ENCODE data around the gene SORL1. TPM values are rescaled to one million over a fixed set of nuclear protein-coding genes. Genes with fewer than 3 reads are reported as not detected.

The SORL1 gene
- total and polyA plus RNA-seq, 2 experiments from 2014 or later: 6.4 to 18.2 TPM

DNA sequence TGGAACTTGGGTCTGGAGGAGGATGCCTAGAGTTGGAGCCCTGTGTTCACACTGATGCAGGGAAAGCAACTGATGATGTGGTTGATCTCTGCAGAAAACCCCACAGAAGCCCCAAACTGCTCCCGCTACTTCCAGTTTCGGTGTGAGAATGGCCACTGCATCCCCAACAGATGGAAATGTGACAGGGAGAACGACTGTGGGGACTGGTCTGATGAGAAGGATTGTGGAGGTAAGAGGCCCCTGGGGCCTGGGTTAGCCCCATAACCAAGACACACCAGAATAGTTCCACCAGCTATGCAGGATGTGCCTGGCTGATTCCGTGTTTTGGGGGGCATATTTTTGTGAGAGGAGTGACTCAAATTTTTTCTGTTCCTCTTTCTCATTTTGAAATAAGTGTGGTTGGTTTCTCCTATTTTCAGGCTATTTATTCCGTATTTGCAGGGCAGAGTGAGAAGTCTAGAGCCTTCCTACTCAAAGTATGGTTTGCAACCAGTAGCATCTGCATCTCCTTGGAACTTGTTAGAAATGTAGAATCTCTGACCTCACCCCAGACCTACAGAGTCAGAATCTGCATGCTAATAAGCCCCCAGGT, 137.9 kb downstream of the SORL1 start:
- Histone ChIP-seq H3K36me3 (no peaks in the 10 kb centered on the region), H3K9me3 (ENCODE audit: low read depth) (no peaks in the 10 kb centered on the region), H3K27me3 (no peaks in the 10 kb centered on the region), H3K27ac (no peak overlapping the region), H3K4me3 (no peak overlapping the region), H3K4me1 (ENCODE audit: low read depth) (no peaks in the 10 kb centered on the region)
- TF ChIP-seq CTCF (IDR thresholded peaks at IDR 0.05; ENCODE audit: low read depth, low read length): no peak
- DNase-seq (ENCODE audit: low read depth in 1 of 2, low spot score in 1 of 2): no peak

DNA sequence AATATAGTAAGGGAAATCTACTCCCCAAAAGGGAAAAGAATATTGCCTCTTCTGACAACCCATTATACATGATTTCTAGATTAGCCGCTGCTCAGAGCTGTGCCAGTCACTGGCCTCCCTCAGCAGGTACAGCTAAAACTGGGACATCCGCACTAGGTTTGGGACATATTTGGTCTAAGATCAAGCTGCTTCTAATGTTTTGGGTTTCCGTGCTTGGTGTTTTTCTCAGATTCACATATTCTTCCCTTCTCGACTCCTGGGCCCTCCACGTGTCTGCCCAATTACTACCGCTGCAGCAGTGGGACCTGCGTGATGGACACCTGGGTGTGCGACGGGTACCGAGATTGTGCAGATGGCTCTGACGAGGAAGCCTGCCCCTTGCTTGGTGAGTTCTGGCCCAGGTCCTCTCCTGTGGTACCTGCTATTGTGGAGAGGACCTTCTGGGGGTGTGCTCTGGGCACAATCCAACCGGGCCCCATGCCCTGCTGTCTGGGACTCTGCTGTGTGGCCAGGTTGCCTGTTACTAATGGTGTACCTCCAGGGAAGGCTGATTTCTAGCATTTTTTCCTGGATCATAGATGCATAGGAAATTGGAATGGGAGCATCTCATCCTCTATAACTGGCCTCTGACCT, 138.8 kb downstream of the SORL1 start:
- no peak for TF ChIP-seq CTCF (IDR thresholded peaks at IDR 0.05; ENCODE audit: low read depth, low read length)
- Histone ChIP-seq H3K4me3 (no peak overlapping the region), H3K27ac (no peak overlapping the region), H3K4me1 (ENCODE audit: low read depth) (no peaks in the 10 kb centered on the region), H3K36me3 (peaks cover under 1% of the 10 kb centered on the region), H3K27me3 (no peaks in the 10 kb centered on the region), H3K9me3 (ENCODE audit: low read depth) (no peaks in the 10 kb centered on the region)
- no peak for DNase-seq (ENCODE audit: low read depth in 1 of 2, low spot score in 1 of 2)

DNA sequence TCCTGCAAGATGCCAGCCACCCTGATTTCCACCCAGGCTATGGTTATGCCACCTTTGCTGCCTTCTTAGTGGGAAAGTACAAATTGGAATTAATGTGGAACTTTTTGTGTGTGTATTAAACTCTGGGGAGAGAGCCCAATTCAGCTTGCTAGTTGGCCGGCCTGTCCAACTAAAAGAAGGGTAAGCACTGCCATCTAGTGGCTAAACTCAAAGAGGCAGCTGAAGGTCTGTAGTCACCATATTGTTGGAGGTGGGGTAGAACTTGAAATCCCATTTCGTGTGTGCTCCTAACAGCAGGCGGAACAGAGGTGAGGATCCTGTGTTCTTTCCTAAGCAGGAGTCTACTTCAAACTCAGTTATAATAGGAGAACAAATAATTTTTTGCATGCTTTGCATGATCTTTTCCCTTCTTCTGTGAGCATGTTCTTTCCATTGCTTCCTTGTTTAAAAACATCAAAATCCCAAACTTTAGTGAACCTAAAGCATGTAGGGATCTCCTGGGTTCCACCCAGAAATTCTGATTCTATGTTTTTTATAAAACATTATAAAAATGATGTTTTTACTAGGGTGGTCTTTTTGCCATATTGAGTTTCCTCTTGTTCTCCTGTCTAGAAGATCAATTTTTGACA, 139.4 kb downstream of the SORL1 start:
- no peak overlapping the region for H3K27ac ChIP-seq
- peaks cover 2% of the 10 kb centered on the region for H3K36me3 ChIP-seq
- no peaks in the 10 kb centered on the region for H3K4me1 ChIP-seq (ENCODE audit: low read depth)
- no peaks in the 10 kb centered on the region for H3K27me3 ChIP-seq
- H3K9me3 ChIP-seq (ENCODE audit: low read depth): no peaks in the 10 kb centered on the region
- TF ChIP-seq CTCF (IDR thresholded peaks at IDR 0.05; ENCODE audit: low read depth, low read length): peak; percentile 85
- DNase-seq (ENCODE audit: low read depth in 1 of 2, low spot score in 1 of 2): peak; percentile 83 to 86
- no peak overlapping the region for H3K4me3 ChIP-seq

- H3K9me3 ChIP-seq (ENCODE audit: low read depth): no peaks in the 10 kb centered on the region
- H3K4me1 ChIP-seq (ENCODE audit: low read depth): no peaks in the 10 kb centered on the region
- no peak overlapping the region for H3K4me3 ChIP-seq
- H3K27ac ChIP-seq: no peak overlapping the region
- no peak for TF ChIP-seq CTCF (IDR thresholded peaks at IDR 0.05; ENCODE audit: low read depth, low read length)
- peaks cover 2% of the 10 kb centered on the region for H3K36me3 ChIP-seq
- H3K27me3 ChIP-seq: no peaks in the 10 kb centered on the region
- DNase-seq (ENCODE audit: low read depth in 1 of 2, low spot score in 1 of 2): no peak
Measured at GRCh38 chr11:121592708-121593107, 140.6 kb downstream of the SORL1 start.

DNA sequence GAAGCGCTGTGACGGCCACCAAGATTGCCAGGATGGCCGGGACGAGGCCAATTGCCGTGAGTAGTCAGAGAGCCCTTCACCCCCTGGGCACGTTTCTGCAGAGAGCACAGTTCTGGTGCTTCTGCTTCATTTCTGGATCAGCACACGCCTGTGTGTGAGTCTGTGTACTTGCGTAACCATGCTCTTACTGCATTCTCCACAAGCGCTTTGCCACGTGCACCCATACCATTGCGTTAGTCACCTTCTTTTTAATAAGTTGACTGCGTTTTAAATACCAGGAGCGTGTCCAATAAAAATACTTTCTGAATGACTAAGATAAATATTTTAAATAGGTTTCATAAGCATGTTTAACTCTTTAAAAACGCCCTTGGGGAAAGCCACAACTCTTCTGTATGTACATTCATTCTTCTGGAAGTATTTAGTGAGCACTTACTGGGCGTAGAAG, 143.6 kb downstream of the SORL1 start:
- DNase-seq (ENCODE audit: low read depth in 1 of 2, low spot score in 1 of 2): peak in 1 of 2 donors; percentile 99
- Histone ChIP-seq H3K9me3 (ENCODE audit: low read depth) (no peaks in the 10 kb centered on the region), H3K27me3 (no peaks in the 10 kb centered on the region), H3K4me1 (ENCODE audit: low read depth) (no peaks in the 10 kb centered on the region), H3K36me3 (peaks cover 2% of the 10 kb centered on the region), H3K27ac (no peak overlapping the region), H3K4me3 (no peak overlapping the region)
- TF ChIP-seq CTCF (IDR thresholded peaks at IDR 0.05; ENCODE audit: low read depth, low read length): no peak

All from cardiac muscle cell (in vitro differentiated cells and primary cell).